SK-N-SH (cell line): Measurements from ENCODE around the gene NEUROG2. TPM values are rescaled to one million over a fixed set of nuclear protein-coding genes. Genes with fewer than 3 reads are reported as not detected.

ENCODE experiments used
- CTCF ChIA-PET: fragments of 300-600, 350-600 bp; formaldehyde crosslinking; extraction: SDS; loops from one replicate; lab custom pipeline; 2021; lab: Yijun Ruan, JAX
- POLR2A ChIA-PET: fragments of 350-600 bp; sonication (Branson Sonifier 250); formaldehyde crosslinking; extraction: SDS; loops from one replicate; lab custom pipeline; 2020; ENCODE audit warnings: antibody characterized with exemption, inconsistent platforms; lab: Yijun Ruan, JAX
- DNase-seq: peaks from one replicate; pipeline ENCODE4 v3.0.0; 2012
- H2AFZ ChIP-seq: fragments of 200-600 bp; sonication (generic); 2 replicates; pipeline ENCODE4 v1.8.1; 2016; ENCODE audit warnings: antibody characterized with exemption, mild to moderate bottlenecking, low read depth
- H3F3A ChIP-seq: fragments of 200-600 bp; sonication (generic); replicated peaks from 2 replicates; pipeline ENCODE3; 2016; ENCODE audit warnings: antibody characterized with exemption, mild to moderate bottlenecking; ENCODE audit not compliant: insufficient read depth
- H3K27ac ChIP-seq, 2 experiments: fragments of 200-500 bp in 1 of 2; fragments of 200-600 bp in 1 of 2; sonication (Bioruptor generic) in 1 of 2; sonication (generic), shearing (Covaris generic) in 1 of 2; 2 replicates each; pipeline versions ENCODE4 v1.5.1 to v1.6.1; 2014 to 2016; ENCODE audit warnings: low read depth in 2 of 2, inconsistent platforms in 1 of 2, low read length in 1 of 2, mild to moderate bottlenecking in 1 of 2, mixed read lengths in 1 of 2
- H3K27me3 ChIP-seq: fragments of 200-600 bp; sonication (generic), shearing (Covaris generic); 2 replicates; pipeline ENCODE4 v1.6.1; 2016; ENCODE audit warnings: mixed run types; ENCODE audit not compliant: insufficient read depth
- H3K36me3 ChIP-seq, 2 experiments: fragments of 200-500 bp in 1 of 2; fragments of 200-600 bp in 1 of 2; sonication (Bioruptor generic) in 1 of 2; sonication (generic) in 1 of 2; replicated peaks in 1 of 2; 2 replicates each; pipeline versions ENCODE3 to v1.5.1; 2014 to 2016; ENCODE audit warnings: low read length in 1 of 2, mild to moderate bottlenecking in 1 of 2; ENCODE audit not compliant: insufficient read depth in 2 of 2, control insufficient read depth in 1 of 2
- H3K4me1 ChIP-seq, 2 experiments: fragments of 200-500 bp in 1 of 2; fragments of 200-600 bp in 1 of 2; sonication (Bioruptor generic) in 1 of 2; sonication (generic), shearing (Covaris generic) in 1 of 2; 2 replicates each; pipeline versions ENCODE4 v1.5.1 to v1.6.1; 2014 to 2016; ENCODE audit warnings: low read depth in 1 of 2, low read length in 1 of 2, mixed run types in 1 of 2; ENCODE audit not compliant: insufficient read depth in 2 of 2, control insufficient read depth in 1 of 2
- H3K4me2 ChIP-seq: fragments of 200-600 bp; sonication (generic), shearing (Covaris generic); 2 replicates; pipeline ENCODE4 v1.6.1; 2017; ENCODE audit warnings: mixed run types
- H3K4me3 ChIP-seq, 2 experiments: fragments of 200-500 bp in 1 of 2; fragments of 200-600 bp in 1 of 2; sonication (Bioruptor generic) in 1 of 2; sonication (generic), shearing (Covaris generic) in 1 of 2; 2 replicates each; pipeline versions ENCODE4 v1.5.1 to v1.8.1; 2014 to 2016; ENCODE audit warnings: low read depth in 2 of 2, inconsistent platforms in 1 of 2, low read length in 1 of 2, mild to moderate bottlenecking in 1 of 2, mixed read lengths in 1 of 2, moderate library complexity in 1 of 2
- H3K79me2 ChIP-seq: fragments of 200-600 bp; sonication (generic); 2 replicates; pipeline ENCODE4 v1.8.1; 2017; ENCODE audit warnings: mild to moderate bottlenecking; ENCODE audit not compliant: insufficient read depth
- H3K9ac ChIP-seq: fragments of 200-600 bp; sonication (generic); 2 replicates; pipeline ENCODE4 v1.6.1; 2017; ENCODE audit warnings: mixed run types
- H3K9me2 ChIP-seq: fragments of 200-600 bp; sonication (generic); 2 replicates; pipeline ENCODE4 v1.6.1; 2017; ENCODE audit warnings: mixed run types
- H3K9me3 ChIP-seq: fragments of 200-600 bp; sonication (generic); 2 replicates; pipeline ENCODE4 v1.6.1; 2017; ENCODE audit warnings: mixed run types, mild to moderate bottlenecking, moderate library complexity
- H4K20me1 ChIP-seq: fragments of 200-600 bp; sonication (generic); 2 replicates; pipeline ENCODE4 v1.6.1; 2017; ENCODE audit warnings: mild to moderate bottlenecking, mixed run types; ENCODE audit not compliant: insufficient read depth
- EP300 ChIP-seq, 2 experiments: IDR thresholded peaks; 2 replicates each; pipeline versions ENCODE4 v1.4.0 to v1.6.1; 2012; ENCODE audit warnings: borderline replicate concordance in 1 of 2, low read depth in 1 of 2, low read length in 1 of 2
- EZH2phosphoT487 ChIP-seq: fragments of 200-600 bp; sonication (generic); IDR thresholded peaks from 2 replicates; pipeline ENCODE4 v1.6.1; 2017; ENCODE audit warnings: low read depth, mixed run types, mild to moderate bottlenecking, antibody characterized with exemption, moderate library complexity, borderline replicate concordance
- FOSL2 ChIP-seq: IDR thresholded peaks from 2 replicates; pipeline ENCODE4 v1.4.0; 2012; ENCODE audit warnings: low read depth, mild to moderate bottlenecking, moderate library complexity, borderline replicate concordance
- FOXM1 ChIP-seq: IDR thresholded peaks from 2 replicates; pipeline ENCODE4 v1.4.0; 2012; ENCODE audit warnings: low read depth, mild to moderate bottlenecking
- GABPA ChIP-seq: IDR thresholded peaks from 2 replicates; pipeline ENCODE4 v1.4.0; 2012; ENCODE audit warnings: low read depth, mild to moderate bottlenecking
- GATA2 ChIP-seq: sonication (generic); formaldehyde crosslinking; IDR thresholded peaks from 2 replicates; pipeline ENCODE4 v1.5.0; 2020; ENCODE audit warnings: mild to moderate bottlenecking, missing genetic modification reagents
- IRF3 ChIP-seq: fragments of 150-350 bp; IDR thresholded peaks from 2 replicates; pipeline ENCODE4 v1.6.1; 2016; ENCODE audit warnings: mild to moderate bottlenecking, low read depth, low read length
- JUND ChIP-seq: IDR thresholded peaks from 2 replicates; pipeline ENCODE4 v1.4.0; 2012
- NFIC ChIP-seq: IDR thresholded peaks from 2 replicates; pipeline ENCODE4 v1.4.0; 2012; ENCODE audit warnings: borderline replicate concordance
- NRF1 ChIP-seq: IDR thresholded peaks from 2 replicates; pipeline ENCODE4 v1.6.1; 2012; ENCODE audit warnings: low read depth, mild to moderate bottlenecking, low read length
- POLR2AphosphoS5 ChIP-seq: IDR thresholded peaks from 2 replicates; pipeline ENCODE4 v1.6.1; 2012; ENCODE audit warnings: low read depth, low read length
- RAD21 ChIP-seq: IDR thresholded peaks from 2 replicates; pipeline ENCODE4 v1.6.1; 2012; ENCODE audit warnings: mild to moderate bottlenecking, low read length
- RCOR1 ChIP-seq: fragments of 150-350 bp; IDR thresholded peaks from 2 replicates; pipeline ENCODE4 v1.6.1; 2017; ENCODE audit warnings: antibody characterized with exemption, low read length
- RFX5 ChIP-seq: IDR thresholded peaks from 2 replicates; pipeline ENCODE4 v1.6.1; 2012; ENCODE audit warnings: mild to moderate bottlenecking, improper control_type of control experiment, low read length
- SIN3A ChIP-seq: IDR thresholded peaks from 2 replicates; pipeline ENCODE4 v1.6.1; 2012; ENCODE audit warnings: low read depth, mild to moderate bottlenecking, low read length, moderate library complexity, borderline replicate concordance
- SMC3 ChIP-seq: IDR thresholded peaks from 2 replicates; pipeline ENCODE4 v1.6.1; 2012; ENCODE audit warnings: low read depth, low read length, improper control_type of control experiment
- TAF1 ChIP-seq: IDR thresholded peaks from 2 replicates; pipeline ENCODE4 v1.6.1; 2012; ENCODE audit warnings: low read depth, mild to moderate bottlenecking, low read length, moderate library complexity, borderline replicate concordance
- TEAD4 ChIP-seq: IDR thresholded peaks from 2 replicates; pipeline ENCODE4 v1.4.0; 2012; ENCODE audit warnings: mild to moderate bottlenecking, borderline replicate concordance; ENCODE audit not compliant: insufficient read depth
- WGBS: methylation state at CpG from one replicate; pipeline ENCODE4 v1.1.6; 2017; ENCODE audit warnings: low lambda C conversion rate; 5-methylcytosine and 5-hydroxymethylcytosine counted together
- polyA plus RNA-seq, 3 experiments: library from polyadenylated mRNA; depleted of rRNA; stranded (reverse); fragments of >200 nt; gene quantifications; 2 replicates each; pipeline ENCODE4 v1.2.3, GENCODE V29; 2012
- TF ChIP-seq, protein P1 (sequence below): IDR thresholded peaks from 2 replicates; pipeline ENCODE4 v1.6.1; 2012; ENCODE audit warnings: mild to moderate bottlenecking, low read depth, low read length, moderate library complexity
- TF ChIP-seq, protein P2 (sequence below): IDR thresholded peaks from 2 replicates; pipeline ENCODE4; 2012
- TF ChIP-seq, protein P3 (sequence below): IDR thresholded peaks from 2 replicates; pipeline ENCODE4 v1.4.0; 2012; ENCODE audit warnings: low read depth, borderline replicate concordance

Gene NEUROG2
- polyA plus RNA-seq, 1 of the 3 experiments (the other 2 are of a cell fraction): not detected

GRCh38 chr4:112508356-112508755 lies 7.6 kb downstream of the NEUROG2 start:
- no peaks in the 10 kb centered on the region for H4K20me1 ChIP-seq
- peaks cover 9% of the 10 kb centered on the region; the same call in 1 of the 2 replicates for H3K27me3 ChIP-seq
- no peak for TF ChIP-seq IRF3
- no peak for TF ChIP-seq POLR2AphosphoS5
- TF ChIP-seq TAF1: no peak
- no peak for TF ChIP-seq RFX5
- TF ChIP-seq FOSL2: no peak
- TF ChIP-seq, protein P1, sequence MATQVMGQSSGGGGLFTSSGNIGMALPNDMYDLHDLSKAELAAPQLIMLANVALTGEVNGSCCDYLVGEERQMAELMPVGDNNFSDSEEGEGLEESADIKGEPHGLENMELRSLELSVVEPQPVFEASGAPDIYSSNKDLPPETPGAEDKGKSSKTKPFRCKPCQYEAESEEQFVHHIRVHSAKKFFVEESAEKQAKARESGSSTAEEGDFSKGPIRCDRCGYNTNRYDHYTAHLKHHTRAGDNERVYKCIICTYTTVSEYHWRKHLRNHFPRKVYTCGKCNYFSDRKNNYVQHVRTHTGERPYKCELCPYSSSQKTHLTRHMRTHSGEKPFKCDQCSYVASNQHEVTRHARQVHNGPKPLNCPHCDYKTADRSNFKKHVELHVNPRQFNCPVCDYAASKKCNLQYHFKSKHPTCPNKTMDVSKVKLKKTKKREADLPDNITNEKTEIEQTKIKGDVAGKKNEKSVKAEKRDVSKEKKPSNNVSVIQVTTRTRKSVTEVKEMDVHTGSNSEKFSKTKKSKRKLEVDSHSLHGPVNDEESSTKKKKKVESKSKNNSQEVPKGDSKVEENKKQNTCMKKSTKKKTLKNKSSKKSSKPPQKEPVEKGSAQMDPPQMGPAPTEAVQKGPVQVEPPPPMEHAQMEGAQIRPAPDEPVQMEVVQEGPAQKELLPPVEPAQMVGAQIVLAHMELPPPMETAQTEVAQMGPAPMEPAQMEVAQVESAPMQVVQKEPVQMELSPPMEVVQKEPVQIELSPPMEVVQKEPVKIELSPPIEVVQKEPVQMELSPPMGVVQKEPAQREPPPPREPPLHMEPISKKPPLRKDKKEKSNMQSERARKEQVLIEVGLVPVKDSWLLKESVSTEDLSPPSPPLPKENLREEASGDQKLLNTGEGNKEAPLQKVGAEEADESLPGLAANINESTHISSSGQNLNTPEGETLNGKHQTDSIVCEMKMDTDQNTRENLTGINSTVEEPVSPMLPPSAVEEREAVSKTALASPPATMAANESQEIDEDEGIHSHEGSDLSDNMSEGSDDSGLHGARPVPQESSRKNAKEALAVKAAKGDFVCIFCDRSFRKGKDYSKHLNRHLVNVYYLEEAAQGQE: no peak
- no peak for TF ChIP-seq EZH2phosphoT487
- no peak for TF ChIP-seq SIN3A
- TF ChIP-seq EP300 (IDR thresholded peaks at IDR 0.05; ENCODE audit: borderline replicate concordance in 1 of 2, low read depth in 1 of 2, low read length in 1 of 2): no peak
- no peak for TF ChIP-seq NRF1
- TF ChIP-seq JUND: no peak
- TF ChIP-seq GABPA: no peak
- DNase-seq: no peak
- no peak overlapping the region for H3K4me2 ChIP-seq
- no peaks in the 10 kb centered on the region for H3K79me2 ChIP-seq
- ChIA-PET POLR2A (no interaction called here), CTCF (interaction anchor here (1.0 kb wide), 1 partner anchor 126 kb away, joined by 3 read pairs; no protein-coding TSS in a partner anchor)
- no peaks in the 10 kb centered on the region for H3K9me2 ChIP-seq
- H3K36me3 ChIP-seq: no peaks in the 10 kb centered on the region
- peaks cover 0 to 18% of the 10 kb centered on the region in 2 experiments; a peak in 2 of 4 replicates for H3K4me1 ChIP-seq
- no peak overlapping the region for H2AFZ ChIP-seq
- no peak overlapping the region for H3K9ac ChIP-seq
- H3K27ac ChIP-seq: no peak overlapping the region
- H3F3A ChIP-seq: no peaks in the 10 kb centered on the region
- H3K4me3 ChIP-seq: no peak overlapping the region
- WGBS: 66% methylated on average over 5 of the region's 6 CpGs
- no peaks in the 10 kb centered on the region for H3K9me3 ChIP-seq

GRCh38 chr4:112504807-112505206 lies 11.2 kb downstream of the NEUROG2 start:
- no peaks in the 10 kb centered on the region for H3K9me3 ChIP-seq
- no peaks in the 10 kb centered on the region for H4K20me1 ChIP-seq
- H3F3A ChIP-seq: no peaks in the 10 kb centered on the region
- no peaks in the 10 kb centered on the region for H3K9me2 ChIP-seq
- H3K27ac ChIP-seq: no peak overlapping the region
- no peaks in the 10 kb centered on the region for H3K79me2 ChIP-seq
- no peak overlapping the region for H3K9ac ChIP-seq
- no peaks in the 10 kb centered on the region for H3K36me3 ChIP-seq
- no peak overlapping the region for H3K4me2 ChIP-seq
- peaks cover 9% of the 10 kb centered on the region; the same call in 1 of the 2 replicates for H3K27me3 ChIP-seq
- ChIA-PET POLR2A (no interaction called here), CTCF (interaction anchor here (1.1 to 1.9 kb wide), 4 partner anchors 12 to 182 kb away, joined by 4 to 6 read pairs (median 5); no protein-coding TSS in a partner anchor)
- DNase-seq: no peak
- no peak overlapping the region for H2AFZ ChIP-seq
- peaks cover 0 to 7% of the 10 kb centered on the region in 2 experiments; a peak in 1 of 4 replicates for H3K4me1 ChIP-seq
- no peak overlapping the region for H3K4me3 ChIP-seq
- no peak for TF ChIP-seq TEAD4
- TF ChIP-seq, protein P2, sequence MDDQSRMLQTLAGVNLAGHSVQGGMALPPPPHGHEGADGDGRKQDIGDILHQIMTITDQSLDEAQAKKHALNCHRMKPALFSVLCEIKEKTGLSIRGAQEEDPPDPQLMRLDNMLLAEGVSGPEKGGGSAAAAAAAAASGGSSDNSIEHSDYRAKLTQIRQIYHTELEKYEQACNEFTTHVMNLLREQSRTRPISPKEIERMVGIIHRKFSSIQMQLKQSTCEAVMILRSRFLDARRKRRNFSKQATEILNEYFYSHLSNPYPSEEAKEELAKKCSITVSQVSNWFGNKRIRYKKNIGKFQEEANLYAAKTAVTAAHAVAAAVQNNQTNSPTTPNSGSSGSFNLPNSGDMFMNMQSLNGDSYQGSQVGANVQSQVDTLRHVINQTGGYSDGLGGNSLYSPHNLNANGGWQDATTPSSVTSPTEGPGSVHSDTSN: no peak
- TF ChIP-seq RAD21: no peak
- TF ChIP-seq NFIC: no peak
- TF ChIP-seq FOXM1: no peak
- TF ChIP-seq FOSL2: no peak
- TF ChIP-seq, protein P3, sequence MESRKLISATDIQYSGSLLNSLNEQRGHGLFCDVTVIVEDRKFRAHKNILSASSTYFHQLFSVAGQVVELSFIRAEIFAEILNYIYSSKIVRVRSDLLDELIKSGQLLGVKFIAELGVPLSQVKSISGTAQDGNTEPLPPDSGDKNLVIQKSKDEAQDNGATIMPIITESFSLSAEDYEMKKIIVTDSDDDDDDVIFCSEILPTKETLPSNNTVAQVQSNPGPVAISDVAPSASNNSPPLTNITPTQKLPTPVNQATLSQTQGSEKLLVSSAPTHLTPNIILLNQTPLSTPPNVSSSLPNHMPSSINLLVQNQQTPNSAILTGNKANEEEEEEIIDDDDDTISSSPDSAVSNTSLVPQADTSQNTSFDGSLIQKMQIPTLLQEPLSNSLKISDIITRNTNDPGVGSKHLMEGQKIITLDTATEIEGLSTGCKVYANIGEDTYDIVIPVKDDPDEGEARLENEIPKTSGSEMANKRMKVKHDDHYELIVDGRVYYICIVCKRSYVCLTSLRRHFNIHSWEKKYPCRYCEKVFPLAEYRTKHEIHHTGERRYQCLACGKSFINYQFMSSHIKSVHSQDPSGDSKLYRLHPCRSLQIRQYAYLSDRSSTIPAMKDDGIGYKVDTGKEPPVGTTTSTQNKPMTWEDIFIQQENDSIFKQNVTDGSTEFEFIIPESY: no peak
- TF ChIP-seq GATA2 (CRISPR knock-in tag): no peak
- no peak for TF ChIP-seq SMC3
- no peak for TF ChIP-seq RCOR1
- TF ChIP-seq SIN3A: no peak
- TF ChIP-seq POLR2AphosphoS5: no peak
- TF ChIP-seq, all 33 proteins: peak for 0
- WGBS: 48% methylated on average over 4 of the region's 4 CpGs
